ENCODE measurements around the gene ARMCX2. TPM values are rescaled to one million over a fixed set of nuclear protein-coding genes. Genes with fewer than 3 reads are reported as not detected.

The ARMCX2 gene
- total RNA-seq, 1 donor from 2014 or later = 105 TPM

DNA sequence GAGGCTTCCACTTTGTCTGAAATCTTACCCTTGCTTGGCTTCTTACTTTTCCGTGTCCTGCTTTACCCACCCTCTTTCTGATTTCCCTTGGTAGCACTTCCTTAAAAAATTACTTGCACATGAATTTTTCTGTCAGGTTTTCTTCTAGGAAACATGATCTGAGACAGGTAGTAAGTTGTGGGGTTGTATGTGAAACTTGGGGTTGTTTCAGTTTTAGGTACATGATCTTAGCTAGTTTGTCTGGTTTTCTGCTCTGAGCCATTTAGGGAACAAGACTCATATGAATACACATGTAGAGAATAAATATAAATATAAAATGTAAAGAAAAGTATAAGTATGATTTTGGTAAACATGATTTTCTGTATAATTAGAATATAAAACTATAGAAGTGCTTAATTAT lies 17.4 kb upstream of the ARMCX2 start:
- Mint-ChIP-seq H3K4me1 (peaks cover 4% of the 10 kb centered on the region), H3K4me3 (no peak overlapping the region), H3K9me3 (no peaks in the 10 kb centered on the region), H3K27me3 (ENCODE audit: insufficient read depth, low read depth) (no peaks in the 10 kb centered on the region), H3K27ac (no peak overlapping the region), H3K36me3 (no peaks in the 10 kb centered on the region)
- Histone ChIP-seq H3K27me3 (no peaks in the 10 kb centered on the region), H3K9ac (no peak overlapping the region), H3K4me1 (peaks cover 2% of the 10 kb centered on the region), H3K4me3 (no peak overlapping the region), H3K9me3 (ENCODE audit: low read depth) (no peaks in the 10 kb centered on the region), H3K4me2 (no peak overlapping the region), H3K79me2 (ENCODE audit: low read depth) (no peaks in the 10 kb centered on the region), H3F3A (ENCODE audit: low read depth) (no peaks in the 10 kb centered on the region), H3K36me3 (no peaks in the 10 kb centered on the region), H3K27ac (no peak overlapping the region), H2AFZ (replicated peaks) (peak overlapping the region; percentile 42), H4K20me1 (ENCODE audit: low read depth) (no peaks in the 10 kb centered on the region)
- TF ChIP-seq, protein P1, sequence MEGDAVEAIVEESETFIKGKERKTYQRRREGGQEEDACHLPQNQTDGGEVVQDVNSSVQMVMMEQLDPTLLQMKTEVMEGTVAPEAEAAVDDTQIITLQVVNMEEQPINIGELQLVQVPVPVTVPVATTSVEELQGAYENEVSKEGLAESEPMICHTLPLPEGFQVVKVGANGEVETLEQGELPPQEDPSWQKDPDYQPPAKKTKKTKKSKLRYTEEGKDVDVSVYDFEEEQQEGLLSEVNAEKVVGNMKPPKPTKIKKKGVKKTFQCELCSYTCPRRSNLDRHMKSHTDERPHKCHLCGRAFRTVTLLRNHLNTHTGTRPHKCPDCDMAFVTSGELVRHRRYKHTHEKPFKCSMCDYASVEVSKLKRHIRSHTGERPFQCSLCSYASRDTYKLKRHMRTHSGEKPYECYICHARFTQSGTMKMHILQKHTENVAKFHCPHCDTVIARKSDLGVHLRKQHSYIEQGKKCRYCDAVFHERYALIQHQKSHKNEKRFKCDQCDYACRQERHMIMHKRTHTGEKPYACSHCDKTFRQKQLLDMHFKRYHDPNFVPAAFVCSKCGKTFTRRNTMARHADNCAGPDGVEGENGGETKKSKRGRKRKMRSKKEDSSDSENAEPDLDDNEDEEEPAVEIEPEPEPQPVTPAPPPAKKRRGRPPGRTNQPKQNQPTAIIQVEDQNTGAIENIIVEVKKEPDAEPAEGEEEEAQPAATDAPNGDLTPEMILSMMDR (IDR thresholded peaks at IDR 0.05) = no peak
- TF ChIP-seq EZH2 (IDR thresholded peaks at IDR 0.05) = no peak
- no peak for TF ChIP-seq EZH2phosphoT487 (IDR thresholded peaks at IDR 0.05)
- DNase-seq (ENCODE audit: low spot score) = no peak

DNA sequence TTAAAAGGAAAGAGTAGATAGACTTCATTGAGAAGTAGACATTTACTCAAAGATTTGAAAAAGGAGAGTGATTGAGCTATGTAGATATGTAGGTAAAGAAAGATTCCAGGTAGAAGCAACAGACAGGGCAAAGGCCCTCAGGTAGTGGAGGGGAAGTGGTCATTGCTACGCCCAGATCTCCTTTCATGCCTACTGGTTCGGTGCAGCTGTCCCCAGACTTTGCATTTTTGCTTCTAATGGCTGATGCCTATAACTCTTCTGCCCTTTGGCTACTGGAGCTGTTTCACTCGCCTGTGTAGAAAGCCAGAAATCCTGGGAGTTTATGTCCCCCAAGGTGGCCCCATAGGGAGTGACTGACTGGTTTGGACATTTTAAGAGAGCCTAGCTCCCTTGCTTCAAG lies 16.9 kb upstream of the ARMCX2 start:
- Histone ChIP-seq H3K36me3 (no peaks in the 10 kb centered on the region), H3K4me2 (no peak overlapping the region), H3K79me2 (ENCODE audit: low read depth) (no peaks in the 10 kb centered on the region), H3K9me3 (ENCODE audit: low read depth) (no peaks in the 10 kb centered on the region), H3F3A (ENCODE audit: low read depth) (no peaks in the 10 kb centered on the region), H3K9ac (no peak overlapping the region), H3K27ac (no peak overlapping the region), H3K27me3 (no peaks in the 10 kb centered on the region), H3K4me3 (no peak overlapping the region), H2AFZ (replicated peaks) (peak overlapping the region; percentile 42), H4K20me1 (ENCODE audit: low read depth) (no peaks in the 10 kb centered on the region), H3K4me1 (peaks cover 2% of the 10 kb centered on the region)
- no peak overlapping the region for H3K27ac Mint-ChIP-seq
- H3K27me3 Mint-ChIP-seq (ENCODE audit: insufficient read depth, low read depth) = no peaks in the 10 kb centered on the region
- H3K9me3 Mint-ChIP-seq = no peaks in the 10 kb centered on the region
- no peak for DNase-seq (ENCODE audit: low spot score)
- H3K4me1 Mint-ChIP-seq = peaks cover 4% of the 10 kb centered on the region
- H3K4me3 Mint-ChIP-seq = no peak overlapping the region
- H3K36me3 Mint-ChIP-seq = no peaks in the 10 kb centered on the region
- TF ChIP-seq EZH2 (IDR thresholded peaks at IDR 0.05) (no peak), EZH2phosphoT487 (IDR thresholded peaks at IDR 0.05) (no peak)
- TF ChIP-seq, protein P1 (IDR thresholded peaks at IDR 0.05) = no peak

DNA sequence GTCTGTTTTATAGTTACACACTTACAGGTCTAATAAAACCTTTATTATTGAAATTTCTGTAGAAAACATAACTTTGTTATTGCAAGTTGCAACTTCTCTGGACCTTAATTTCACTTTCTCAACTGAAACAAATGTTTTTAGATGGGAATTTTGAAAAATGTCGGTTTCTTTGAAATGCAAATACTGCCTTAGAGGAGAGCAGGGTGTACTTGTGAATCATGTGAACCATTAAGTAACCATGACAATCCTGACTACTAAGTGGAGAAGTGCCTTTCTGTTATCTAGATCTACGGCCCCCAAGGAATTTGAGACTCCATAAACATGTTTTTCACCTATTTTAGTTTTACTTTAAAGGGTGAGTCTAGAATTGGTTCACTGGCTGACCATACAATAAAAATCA lies 8.5 kb upstream of the ARMCX2 start:
- no peak for DNase-seq (ENCODE audit: low spot score)
- Mint-ChIP-seq H3K4me3 (no peak overlapping the region), H3K27ac (no peak overlapping the region), H3K36me3 (no peaks in the 10 kb centered on the region), H3K27me3 (ENCODE audit: insufficient read depth, low read depth) (no peaks in the 10 kb centered on the region), H3K9me3 (peaks cover 2% of the 10 kb centered on the region), H3K4me1 (peaks cover 5% of the 10 kb centered on the region)
- Histone ChIP-seq H3K27ac (no peak overlapping the region), H3K4me3 (no peak overlapping the region), H3K4me1 (no peaks in the 10 kb centered on the region), H3K79me2 (ENCODE audit: low read depth) (no peaks in the 10 kb centered on the region), H3K9me3 (ENCODE audit: low read depth) (peaks cover 3% of the 10 kb centered on the region), H3K9ac (no peak overlapping the region), H2AFZ (replicated peaks) (no peak overlapping the region), H3K4me2 (no peak overlapping the region), H4K20me1 (ENCODE audit: low read depth) (no peaks in the 10 kb centered on the region), H3K36me3 (no peaks in the 10 kb centered on the region), H3F3A (ENCODE audit: low read depth) (no peaks in the 10 kb centered on the region), H3K27me3 (no peaks in the 10 kb centered on the region)
- TF ChIP-seq EZH2 (IDR thresholded peaks at IDR 0.05) = no peak

GRCh38 chrX:101658661-101659491 lies 774 bp downstream of the ARMCX2 start:
- no peaks in the 10 kb centered on the region for H3K9me3 ChIP-seq (ENCODE audit: low read depth)
- no peak overlapping the region for H2AFZ ChIP-seq (replicated peaks)
- H3K27me3 ChIP-seq = no peaks in the 10 kb centered on the region
- peaks cover 2% of the 10 kb centered on the region for H3K9me3 Mint-ChIP-seq
- H3K27ac ChIP-seq = no peak overlapping the region
- peak overlapping the region; percentile 89 for H3K4me3 Mint-ChIP-seq
- no peaks in the 10 kb centered on the region for H3K36me3 ChIP-seq
- no peaks in the 10 kb centered on the region for H3K4me1 Mint-ChIP-seq
- DNase-seq (ENCODE audit: low spot score) = peak; percentile 79
- peaks cover 25% of the 10 kb centered on the region for H3K79me2 ChIP-seq (ENCODE audit: low read depth)
- H3K27me3 Mint-ChIP-seq (ENCODE audit: insufficient read depth, low read depth) = peaks cover 4% of the 10 kb centered on the region
- H3K4me3 ChIP-seq = peak overlapping the region; percentile 73
- peak overlapping the region; percentile 32 for H3K9ac ChIP-seq
- H3K4me2 ChIP-seq = peak overlapping the region; percentile 79
- peaks cover 3% of the 10 kb centered on the region for H3K36me3 Mint-ChIP-seq
- no peak for TF ChIP-seq EZH2 (IDR thresholded peaks at IDR 0.05)
- no peak for TF ChIP-seq EZH2phosphoT487 (IDR thresholded peaks at IDR 0.05)
- TF ChIP-seq, protein P1 (IDR thresholded peaks at IDR 0.05) = no peak
- H3K27ac Mint-ChIP-seq = peak overlapping the region; percentile 23
- no peaks in the 10 kb centered on the region for H3F3A ChIP-seq (ENCODE audit: low read depth)
- H4K20me1 ChIP-seq (ENCODE audit: low read depth) = peaks cover 10% of the 10 kb centered on the region
- H3K4me1 ChIP-seq = no peaks in the 10 kb centered on the region
